Measurements from ENCODE around the gene YWHAG. TPM values are rescaled to one million over a fixed set of nuclear protein-coding genes. Genes with fewer than 3 reads are reported as not detected.

The YWHAG gene
- total and polyA plus RNA-seq, 2 experiments from 2014 or later: 82.2 to 179 TPM

DNA sequence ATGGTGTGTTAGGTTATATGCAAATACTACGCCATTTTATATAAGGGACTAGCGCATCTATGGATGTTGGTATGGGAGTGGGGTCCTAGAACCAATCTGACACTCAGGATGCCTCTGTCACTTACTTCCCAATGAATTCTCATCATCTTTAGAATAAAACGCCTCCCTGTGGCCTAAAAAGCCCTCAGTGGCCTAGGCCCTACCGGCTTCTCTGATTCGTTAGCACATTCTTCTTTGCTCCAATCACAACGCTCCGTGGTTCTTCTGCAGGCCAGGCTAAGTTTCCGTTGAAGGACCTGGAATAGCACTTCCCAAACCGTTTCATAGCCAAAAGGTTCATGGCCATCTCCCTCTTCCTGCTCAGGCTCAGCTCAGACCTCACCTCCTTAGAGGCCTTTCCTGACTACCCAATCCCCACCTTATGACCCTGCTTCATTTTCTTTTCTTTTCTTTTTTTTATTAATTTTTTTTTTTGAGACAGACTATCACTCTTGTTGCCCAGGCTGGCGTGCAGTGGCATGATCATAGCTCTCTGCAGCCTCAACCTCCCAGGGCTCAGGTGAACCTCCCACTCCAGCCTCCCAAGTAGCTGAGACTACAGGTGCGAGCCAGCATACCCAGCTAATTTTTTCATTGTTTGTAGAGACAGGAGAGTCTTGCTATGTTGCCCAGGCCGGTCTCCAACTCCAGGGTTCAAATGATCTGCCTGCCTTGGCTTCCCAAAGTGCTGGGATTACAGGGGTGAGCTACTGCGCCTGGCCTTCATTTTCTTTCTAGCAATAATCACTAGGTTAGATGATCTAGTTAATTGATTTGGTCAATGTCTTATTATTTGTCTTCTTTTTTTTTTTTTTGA, 24.5 kb upstream of the YWHAG start:
- no peak overlapping the region for H3K4me3 Mint-ChIP-seq

More for the DNA sequence above, 24.5 kb upstream of the YWHAG start:
- H4K20me1 ChIP-seq (replicated peaks; ENCODE audit: insufficient read depth): no peaks in the 10 kb centered on the region
- H3F3A ChIP-seq (replicated peaks; ENCODE audit: low read depth): peaks cover 21% of the 10 kb centered on the region; the same call in 1 of the 2 replicates
- DNase-seq (ENCODE audit: low spot score) (peak; percentile 84), ATAC-seq (peak; percentile 46)
- no peak overlapping the region for H3K4me3 ChIP-seq
- Mint-ChIP-seq H3K36me3 (ENCODE audit: low read depth) (no peaks in the 10 kb centered on the region), H3K27ac (no peak overlapping the region), H3K9me3 (no peaks in the 10 kb centered on the region), H3K27me3 (ENCODE audit: insufficient read depth, low read depth, poor library complexity) (peaks cover 12% of the 10 kb centered on the region), H3K4me1 (peaks cover 5% of the 10 kb centered on the region; the same call in 2 of the 3 replicates)
- TF ChIP-seq JUNB (IDR thresholded peaks at IDR 0.05; ENCODE audit: unreplicated experiment) (no peak), ZNF114 (CRISPR knock-in tag; IDR thresholded peaks at IDR 0.05) (no peak), EZH2phosphoT487 (IDR thresholded peaks at IDR 0.05; ENCODE audit: unreplicated experiment) (no peak), NANOG (IDR thresholded peaks at IDR 0.05; ENCODE audit: borderline replicate concordance) (no peak), ZNF331 (CRISPR knock-in tag; IDR thresholded peaks at IDR 0.05; ENCODE audit: low read depth) (no peak)
- TF ChIP-seq, protein P1, sequence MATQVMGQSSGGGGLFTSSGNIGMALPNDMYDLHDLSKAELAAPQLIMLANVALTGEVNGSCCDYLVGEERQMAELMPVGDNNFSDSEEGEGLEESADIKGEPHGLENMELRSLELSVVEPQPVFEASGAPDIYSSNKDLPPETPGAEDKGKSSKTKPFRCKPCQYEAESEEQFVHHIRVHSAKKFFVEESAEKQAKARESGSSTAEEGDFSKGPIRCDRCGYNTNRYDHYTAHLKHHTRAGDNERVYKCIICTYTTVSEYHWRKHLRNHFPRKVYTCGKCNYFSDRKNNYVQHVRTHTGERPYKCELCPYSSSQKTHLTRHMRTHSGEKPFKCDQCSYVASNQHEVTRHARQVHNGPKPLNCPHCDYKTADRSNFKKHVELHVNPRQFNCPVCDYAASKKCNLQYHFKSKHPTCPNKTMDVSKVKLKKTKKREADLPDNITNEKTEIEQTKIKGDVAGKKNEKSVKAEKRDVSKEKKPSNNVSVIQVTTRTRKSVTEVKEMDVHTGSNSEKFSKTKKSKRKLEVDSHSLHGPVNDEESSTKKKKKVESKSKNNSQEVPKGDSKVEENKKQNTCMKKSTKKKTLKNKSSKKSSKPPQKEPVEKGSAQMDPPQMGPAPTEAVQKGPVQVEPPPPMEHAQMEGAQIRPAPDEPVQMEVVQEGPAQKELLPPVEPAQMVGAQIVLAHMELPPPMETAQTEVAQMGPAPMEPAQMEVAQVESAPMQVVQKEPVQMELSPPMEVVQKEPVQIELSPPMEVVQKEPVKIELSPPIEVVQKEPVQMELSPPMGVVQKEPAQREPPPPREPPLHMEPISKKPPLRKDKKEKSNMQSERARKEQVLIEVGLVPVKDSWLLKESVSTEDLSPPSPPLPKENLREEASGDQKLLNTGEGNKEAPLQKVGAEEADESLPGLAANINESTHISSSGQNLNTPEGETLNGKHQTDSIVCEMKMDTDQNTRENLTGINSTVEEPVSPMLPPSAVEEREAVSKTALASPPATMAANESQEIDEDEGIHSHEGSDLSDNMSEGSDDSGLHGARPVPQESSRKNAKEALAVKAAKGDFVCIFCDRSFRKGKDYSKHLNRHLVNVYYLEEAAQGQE (IDR thresholded peaks at IDR 0.05; ENCODE audit: unreplicated experiment): no peak
- TF ChIP-seq, protein P2, sequence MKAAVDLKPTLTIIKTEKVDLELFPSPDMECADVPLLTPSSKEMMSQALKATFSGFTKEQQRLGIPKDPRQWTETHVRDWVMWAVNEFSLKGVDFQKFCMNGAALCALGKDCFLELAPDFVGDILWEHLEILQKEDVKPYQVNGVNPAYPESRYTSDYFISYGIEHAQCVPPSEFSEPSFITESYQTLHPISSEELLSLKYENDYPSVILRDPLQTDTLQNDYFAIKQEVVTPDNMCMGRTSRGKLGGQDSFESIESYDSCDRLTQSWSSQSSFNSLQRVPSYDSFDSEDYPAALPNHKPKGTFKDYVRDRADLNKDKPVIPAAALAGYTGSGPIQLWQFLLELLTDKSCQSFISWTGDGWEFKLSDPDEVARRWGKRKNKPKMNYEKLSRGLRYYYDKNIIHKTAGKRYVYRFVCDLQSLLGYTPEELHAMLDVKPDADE (IDR thresholded peaks at IDR 0.05): no peak
- TF ChIP-seq, protein P3, sequence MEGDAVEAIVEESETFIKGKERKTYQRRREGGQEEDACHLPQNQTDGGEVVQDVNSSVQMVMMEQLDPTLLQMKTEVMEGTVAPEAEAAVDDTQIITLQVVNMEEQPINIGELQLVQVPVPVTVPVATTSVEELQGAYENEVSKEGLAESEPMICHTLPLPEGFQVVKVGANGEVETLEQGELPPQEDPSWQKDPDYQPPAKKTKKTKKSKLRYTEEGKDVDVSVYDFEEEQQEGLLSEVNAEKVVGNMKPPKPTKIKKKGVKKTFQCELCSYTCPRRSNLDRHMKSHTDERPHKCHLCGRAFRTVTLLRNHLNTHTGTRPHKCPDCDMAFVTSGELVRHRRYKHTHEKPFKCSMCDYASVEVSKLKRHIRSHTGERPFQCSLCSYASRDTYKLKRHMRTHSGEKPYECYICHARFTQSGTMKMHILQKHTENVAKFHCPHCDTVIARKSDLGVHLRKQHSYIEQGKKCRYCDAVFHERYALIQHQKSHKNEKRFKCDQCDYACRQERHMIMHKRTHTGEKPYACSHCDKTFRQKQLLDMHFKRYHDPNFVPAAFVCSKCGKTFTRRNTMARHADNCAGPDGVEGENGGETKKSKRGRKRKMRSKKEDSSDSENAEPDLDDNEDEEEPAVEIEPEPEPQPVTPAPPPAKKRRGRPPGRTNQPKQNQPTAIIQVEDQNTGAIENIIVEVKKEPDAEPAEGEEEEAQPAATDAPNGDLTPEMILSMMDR (conservative IDR thresholded peaks at IDR 0.05; ENCODE audit: low read depth in 2 of 2): peak; percentile 22 to 46
- no peak overlapping the region for H3K27ac ChIP-seq (ENCODE audit: low read depth)
- no peaks in the 10 kb centered on the region for H3K27me3 ChIP-seq (ENCODE audit: insufficient read depth)
- no peak overlapping the region for H2AFZ ChIP-seq
- no peaks in the 10 kb centered on the region for H3K79me2 ChIP-seq (replicated peaks; ENCODE audit: insufficient read depth)
- H3K9me2 ChIP-seq (ENCODE audit: insufficient read depth): no peaks in the 10 kb centered on the region
- H3K36me3 ChIP-seq (ENCODE audit: insufficient read depth): no peaks in the 10 kb centered on the region
- no peaks in the 10 kb centered on the region for H3K4me1 ChIP-seq (ENCODE audit: insufficient read depth)
- H3K4me2 ChIP-seq: no peak overlapping the region
